Globus pallidus (tissue), 1 donor: ENCODE data around the gene CEMIP2.

Experiments used
- DNase-seq: peaks from one replicate; pipeline ENCODE4 v3.0.0-alpha.2; 2015; ENCODE audit warnings: low spot score

Gene CEMIP2

GRCh38 chr9:71774920-71775319, 6.6 kb upstream of the CEMIP2 start:
- no peak for DNase-seq

GRCh38 chr9:71772726-71773125, 4.4 kb upstream of the CEMIP2 start:
- DNase-seq: no peak

GRCh38 chr9:71770170-71770569, 1.9 kb upstream of the CEMIP2 start:
- no peak for DNase-seq

GRCh38 chr9:71769175-71770161, 1.2 kb upstream of the CEMIP2 start:
- peak; percentile 42 for DNase-seq

GRCh38 chr9:71767776-71768321, 464 bp downstream of the CEMIP2 start:
- DNase-seq: no peak

- DNase-seq: no peak
Measured at GRCh38 chr9:71767163-71767775, 1.0 kb downstream of the CEMIP2 start.

- DNase-seq: no peak
Measured at GRCh38 chr9:71766663-71767062, 1.6 kb downstream of the CEMIP2 start.

- DNase-seq: no peak
Measured at GRCh38 chr9:71765693-71766092, 2.6 kb downstream of the CEMIP2 start.

GRCh38 chr9:71764891-71765290, 3.4 kb downstream of the CEMIP2 start:
- no peak for DNase-seq

- DNase-seq: no peak
Measured at GRCh38 chr9:71764463-71764862, 3.9 kb downstream of the CEMIP2 start.

GRCh38 chr9:71763832-71764231, 4.5 kb downstream of the CEMIP2 start:
- no peak for DNase-seq

- DNase-seq: no peak
Measured at GRCh38 chr9:71762900-71763653, 5.2 kb downstream of the CEMIP2 start.

GRCh38 chr9:71761938-71762353, 6.4 kb downstream of the CEMIP2 start:
- no peak for DNase-seq

GRCh38 chr9:71760901-71761300, 7.4 kb downstream of the CEMIP2 start:
- DNase-seq: peak; percentile 17

- no peak for DNase-seq
Measured at GRCh38 chr9:71758785-71759184, 9.5 kb downstream of the CEMIP2 start.

- no peak for DNase-seq
Measured at GRCh38 chr9:71758277-71758676, 10.0 kb downstream of the CEMIP2 start.

GRCh38 chr9:71756753-71757152, 11.6 kb downstream of the CEMIP2 start:
- no peak for DNase-seq

- DNase-seq: no peak
Measured at GRCh38 chr9:71755869-71756268, 12.4 kb downstream of the CEMIP2 start.

- no peak for DNase-seq
Measured at GRCh38 chr9:71755230-71755629, 13.1 kb downstream of the CEMIP2 start.

GRCh38 chr9:71754151-71754550, 14.2 kb downstream of the CEMIP2 start:
- DNase-seq: no peak

GRCh38 chr9:71752928-71753327, 15.4 kb downstream of the CEMIP2 start:
- no peak for DNase-seq

- DNase-seq: no peak
Measured at GRCh38 chr9:71752352-71752751, 16.0 kb downstream of the CEMIP2 start.
